K562 (cell line): ENCODE measurements around the gene THAP8. TPM values are rescaled to one million over a fixed set of nuclear protein-coding genes. Genes with fewer than 3 reads are reported as not detected.

Source experiments
- ATAC-seq: fragments of 200-7000 bp; cut with Tn5 transposase; 3 replicates; pipeline ENCODE4 v1.9.1; 2020; ENCODE audit warnings: moderate library complexity
- BruUV-seq: library from RNA; stranded (reverse); fragments of 400-500 nt; replicated peaks from 2 replicates; lab custom pipeline; 2021; lab: Mats Ljungman, UMichigan
- CTCF ChIA-PET: fragments of 300-600 bp; formaldehyde crosslinking; extraction: SDS; loops from one replicate; lab custom pipeline; 2021; ENCODE audit warnings: low intra/inter-chr PET ratio; lab: Yijun Ruan, JAX
- POLR2A ChIA-PET: fragments of 300-600, 350-650 bp; sonication (Branson Sonifier 250); formaldehyde crosslinking; extraction: SDS; loops from one replicate; lab custom pipeline; 2021; ENCODE audit warnings: antibody characterized with exemption, inconsistent platforms; lab: Yijun Ruan, JAX
- DNase-seq, 4 experiments: peaks; one replicate each; pipeline versions ENCODE4 v3.0.0 to v3.0.0-alpha.2; 2011 to 2018; ENCODE audit warnings: low spot score in 3 of 4, mixed read lengths in 3 of 4; ENCODE audit errors: extremely low read depth in 1 of 4
- FAIRE-seq: peaks from 2 replicates; lab custom pipeline; 2011; peaks lifted over from hg19 to GRCh38; lab: Jason Lieb, UNC
- H2AFZ ChIP-seq: 2 replicates; pipeline ENCODE4 v1.6.0; 2011; ENCODE audit warnings: low read depth, low read length, control low read depth, inconsistent platforms
- H3K27ac ChIP-seq: fragments of 200-600 bp; 3 replicates; pipeline ENCODE4 v1.8.0; 2011; ENCODE audit warnings: low read depth, mild to moderate bottlenecking, control low read depth, inconsistent platforms, low read length, moderate library complexity, mixed read lengths; ENCODE audit errors: extremely low read depth
- H3K27me3 ChIP-seq, 2 experiments: fragments of 300-600 bp in 1 of 2; 2 replicates in 1 of 2; 3 replicates in 1 of 2; pipeline versions ENCODE4 v1.6.0 to v1.8.0; 2011; ENCODE audit warnings: inconsistent platforms in 2 of 2, low read length in 2 of 2, mild to moderate bottlenecking in 1 of 2, mixed read lengths in 1 of 2, moderate library complexity in 1 of 2; ENCODE audit not compliant: control insufficient read depth in 2 of 2, insufficient read depth in 2 of 2
- H3K36me3 ChIP-seq: fragments of 300-600 bp; 3 replicates; pipeline ENCODE4 v1.8.0; 2011; ENCODE audit warnings: mild to moderate bottlenecking, low read length, inconsistent platforms; ENCODE audit not compliant: control insufficient read depth, insufficient read depth
- H3K4me1 ChIP-seq, 2 experiments: fragments of 200-600 bp in 1 of 2; replicated peaks in 1 of 2; 2 replicates in 1 of 2; 3 replicates in 1 of 2; pipeline versions ENCODE4 v1.5.1 to v1.8.0; 2011; ENCODE audit warnings: inconsistent platforms in 2 of 2, low read length in 2 of 2, mild to moderate bottlenecking in 1 of 2, mixed read lengths in 1 of 2, moderate library complexity in 1 of 2; ENCODE audit not compliant: control insufficient read depth in 2 of 2, insufficient read depth in 2 of 2
- H3K4me2 ChIP-seq: 2 replicates; pipeline ENCODE4 v1.6.1; 2011; ENCODE audit warnings: low read length, control low read depth, inconsistent platforms, mixed read lengths; ENCODE audit not compliant: insufficient read depth
- H3K4me3 ChIP-seq: fragments of 200-600 bp; sonication (generic), shearing (Covaris generic); 2 replicates; pipeline ENCODE4 v1.5.1; 2016; ENCODE audit warnings: control low read depth, inconsistent platforms
- H3K79me2 ChIP-seq: fragments of 200-600 bp; 3 replicates; pipeline ENCODE4 v1.8.0; 2011; ENCODE audit warnings: low read length, inconsistent platforms; ENCODE audit not compliant: control insufficient read depth, insufficient read depth
- H3K9ac ChIP-seq, 2 experiments: 2 replicates each; pipeline versions ENCODE4 v1.6.0 to v1.6.1; 2011; ENCODE audit warnings: low read depth in 2 of 2, low read length in 2 of 2, control low read depth in 1 of 2, inconsistent platforms in 1 of 2, mild to moderate bottlenecking in 1 of 2, mixed read lengths in 1 of 2; ENCODE audit not compliant: insufficient read depth in 1 of 2
- H3K9me1 ChIP-seq: one replicate; pipeline ENCODE4 v1.6.0; 2011; ENCODE audit warnings: inconsistent platforms, mild to moderate bottlenecking, low read length, moderate library complexity; ENCODE audit not compliant: control insufficient read depth, insufficient read depth
- H3K9me3 ChIP-seq: replicated peaks from 2 replicates; pipeline ENCODE4 v1.5.1; 2011; ENCODE audit warnings: low read depth, low read length, inconsistent platforms; ENCODE audit not compliant: control insufficient read depth, insufficient read depth
- H4K20me1 ChIP-seq: replicated peaks from 2 replicates; pipeline ENCODE4 v1.6.1; 2011; ENCODE audit warnings: low read length, inconsistent platforms, mixed read lengths; ENCODE audit not compliant: control insufficient read depth, insufficient read depth
- ADNP ChIP-seq: fragments of 200-800 bp; sonication (Bioruptor generic); IDR thresholded peaks from 2 replicates; pipeline ENCODE4 v1.6.1; 2016; ENCODE audit warnings: missing genetic modification characterization, missing compliant biosample characterization
- BCOR ChIP-seq: fragments of 450-650 bp; IDR thresholded peaks from 2 replicates; pipeline ENCODE4 v1.6.1; 2016
- C11orf30 ChIP-seq: fragments of 450-650 bp; IDR thresholded peaks from 2 replicates; pipeline ENCODE4 v1.6.1; 2016; ENCODE audit warnings: low read depth, mild to moderate bottlenecking
- CBX1 ChIP-seq: sonication (generic); IDR thresholded peaks from 2 replicates; pipeline ENCODE4 v1.6.1; 2016; ENCODE audit warnings: antibody characterized with exemption, low read depth, mild to moderate bottlenecking
- CBX3 ChIP-seq, 2 experiments: IDR thresholded peaks; 1 replicate in 1 of 2; 2 replicates in 1 of 2; pipeline ENCODE4 v1.6.1; 2012; ENCODE audit warnings: inconsistent platforms in 2 of 2, low read length in 2 of 2, borderline replicate concordance in 1 of 2, control low read depth in 1 of 2
- KDM1A ChIP-seq, 2 experiments: fragments of 450-650 bp; IDR thresholded peaks; 2 replicates each; pipeline ENCODE4 v1.6.1; 2016; ENCODE audit warnings: mild to moderate bottlenecking in 2 of 2
- NCOA6 ChIP-seq: fragments of 450-650 bp; IDR thresholded peaks from 2 replicates; pipeline ENCODE4 v1.6.1; 2017; ENCODE audit warnings: mild to moderate bottlenecking
- RBM25 ChIP-seq: fragments of 200-400 bp; formaldehyde crosslinking; IDR thresholded peaks from 2 replicates; pipeline ENCODE4 v1.6.1; 2018; ENCODE audit warnings: low read length, low read depth, moderate library complexity; ENCODE audit not compliant: severe bottlenecking
- SMARCA5 ChIP-seq: fragments of 450-650 bp; IDR thresholded peaks from 2 replicates; pipeline ENCODE4 v1.6.1; 2016
- TRIM28 ChIP-seq: fragments of 450-650 bp; IDR thresholded peaks from 2 replicates; pipeline ENCODE4 v1.6.1; 2017
- WGBS: fragments of 100-300 bp; shearing (Covaris generic); methylation state at CpG from one replicate; pipeline ENCODE4 v1.1.6; 2016; ENCODE audit warnings: low coverage, mixed read lengths; ENCODE audit not compliant: insufficient coverage; ENCODE audit errors: missing lambda C conversion rate; 5-methylcytosine and 5-hydroxymethylcytosine counted together
- in situ Hi-C: fragments of 300-500 bp; cut with MboI; formaldehyde crosslinking; loops from 4 replicates; pipeline ENCODE4 v1.15.0; 2018; ENCODE audit warnings: inconsistent platforms, mixed read lengths
- intact Hi-C: fragments of 100-400 bp; cut with micrococcal nuclease; formaldehyde crosslinking; loops from 2 replicates; pipeline ENCODE4 v1.14.2; 2022
- polyA plus RNA-seq, 8 experiments: library from polyadenylated mRNA; depleted of rRNA in 4 of 8; stranded (reverse) in 5 of 8; unstranded in 3 of 8; fragments of >200 nt; fragmentation: Nextera tagmentation in 2 of 8; fragmentation: Illumina TruSeq in 1 of 8; extraction: Ambion mirVana in 2 of 8; extraction: Trizol in 1 of 8; gene quantifications; 2 replicates each; pipeline versions ENCODE4 v1.2.1 to v1.2.3, GENCODE V29; 2011 to 2014; ENCODE audit warnings: inconsistent platforms in 1 of 8, missing spikeins in 1 of 8
- total RNA-seq, 7 experiments: library from RNA; depleted of rRNA in 6 of 7; stranded (reverse); fragments of >200 nt in 6 of 7; fragmentation: Illumina TruSeq in 2 of 7; extraction: Trizol in 2 of 7; gene quantifications; 2 replicates each; pipeline versions ENCODE4 v1.2.1 to v1.2.3, GENCODE V29; 2011 to 2021; ENCODE audit warnings: low replicate concordance in 1 of 7
- TF ChIP-seq, protein P1 (sequence below): fragments of 250-450 bp; sonication (Bioruptor Pico); IDR thresholded peaks from 2 replicates; pipeline ENCODE4 v1.8.0; 2022; ENCODE audit warnings: inconsistent platforms, mild to moderate bottlenecking, moderate library complexity, borderline replicate concordance
- TF ChIP-seq, protein P2 (sequence below), 3 experiments: fragments of 200-800 bp in 1 of 3; sonication (Bioruptor generic) in 1 of 3; sonication (generic) in 1 of 3; formaldehyde crosslinking in 1 of 3; IDR thresholded peaks; 2 replicates each; pipeline versions ENCODE4 v1.6.1 to v1.8.0; 2016 to 2022; ENCODE audit warnings: mild to moderate bottlenecking in 2 of 3, missing compliant biosample characterization in 2 of 3, missing genetic modification characterization in 2 of 3, missing genetic modification reagents in 1 of 3

THAP8 gene
- total and polyA plus RNA-seq, 9 of the 15 experiments (the other 6 are each of a cell fraction or from before 2014, with no cell fraction given), result 0.11 to 2.0 (median 0.94) TPM

- Histone ChIP-seq H4K20me1 (no peaks in the 10 kb centered on the region), H3K4me1 (peaks cover 0 to 14% of the 10 kb centered on the region in 2 experiments; a peak in 2 of 5 replicates), H3K36me3 (no peaks in the 10 kb centered on the region), H3K27ac (no peak overlapping the region), H2AFZ (no peak overlapping the region), H3K9me1 (no peaks in the 10 kb centered on the region), H3K4me2 (no peak overlapping the region), H3K4me3 (no peak overlapping the region), H3K9ac (no peak overlapping the region), H3K27me3 (peaks cover 10 to 25% of the 10 kb centered on the region in 2 experiments; a peak in 4 of 5 replicates), H3K79me2 (no peaks in the 10 kb centered on the region), H3K9me3 (peaks cover 3% of the 10 kb centered on the region)
- in situ Hi-C loops (no loop called here), intact Hi-C loops (no loop called here)
- WGBS, result 3% methylated on average over 2 of the region's 3 CpGs
- no peak for FAIRE-seq
- no peak for ATAC-seq
- POLR2A ChIA-PET, result no interaction called here
- BruUV-seq, result no TSS peak
- CTCF ChIA-PET, result no interaction called here
- DNase-seq, result no peak
- TF ChIP-seq CBX1 (0 out of 2 replicates have a peak, but pooled peaks have one; percentile 34), SMARCA5 (peak; percentile 17; the same call in 1 of the 2 replicates), TRIM28 (peak; percentile 71; the same call in 1 of the 2 replicates), NCOA6 (no peak), ADNP (0 out of 2 replicates have a peak, but pooled peaks have one; percentile 31), KDM1A (IDR thresholded peaks at IDR 0.05) (peak; percentile 52 to 56; a peak in 3 of 4 replicates), BCOR (peak; percentile 88), RBM25 (peak; percentile 76), CBX3 (IDR thresholded peaks at IDR 0.05; ENCODE audit: borderline replicate concordance in 1 of 2, low read length in 2 of 2) (peak in 1 of 2 experiments; percentile 70; a peak in 1 of 3 replicates), C11orf30 (no peak)
- TF ChIP-seq, protein P1, sequence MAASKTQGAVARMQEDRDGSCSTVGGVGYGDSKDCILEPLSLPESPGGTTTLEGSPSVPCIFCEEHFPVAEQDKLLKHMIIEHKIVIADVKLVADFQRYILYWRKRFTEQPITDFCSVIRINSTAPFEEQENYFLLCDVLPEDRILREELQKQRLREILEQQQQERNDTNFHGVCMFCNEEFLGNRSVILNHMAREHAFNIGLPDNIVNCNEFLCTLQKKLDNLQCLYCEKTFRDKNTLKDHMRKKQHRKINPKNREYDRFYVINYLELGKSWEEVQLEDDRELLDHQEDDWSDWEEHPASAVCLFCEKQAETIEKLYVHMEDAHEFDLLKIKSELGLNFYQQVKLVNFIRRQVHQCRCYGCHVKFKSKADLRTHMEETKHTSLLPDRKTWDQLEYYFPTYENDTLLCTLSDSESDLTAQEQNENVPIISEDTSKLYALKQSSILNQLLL, result no peak
- TF ChIP-seq, protein P2, sequence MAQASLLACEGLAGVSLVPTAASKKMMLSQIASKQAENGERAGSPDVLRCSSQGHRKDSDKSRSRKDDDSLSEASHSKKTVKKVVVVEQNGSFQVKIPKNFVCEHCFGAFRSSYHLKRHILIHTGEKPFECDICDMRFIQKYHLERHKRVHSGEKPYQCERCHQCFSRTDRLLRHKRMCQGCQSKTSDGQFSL (CRISPR knock-in tag; IDR thresholded peaks at IDR 0.05), result no peak
- TF ChIP-seq, protein P2 (tag; IDR thresholded peaks at IDR 0.05), result no peak
Measured at GRCh38 chr19:35988824-35989223, 65.3 kb downstream of the THAP8 start.
